Hematopoietic multipotent progenitor cell treated with erythropoietin and hydrocortisone succinate and interleukin-3 and kit ligand, for 4 days (in vitro differentiated cells): ENCODE results near the gene SULT1C4.
"Not testable (repeated sequence)": the region's sequence is repeated elsewhere in the genome, so short reads cannot be mapped to it uniquely, and the experiment has no call there.

Source experiments
- DNase-seq: peaks from one replicate; pipeline ENCODE4 v3.0.0-alpha.2; 2015

The SULT1C4 gene

GRCh38 chr2:108377815-108378630, at the start of gene SULT1C4:
SULT1C4 (plus strand) TSS chr2:108377954; CDS start chr2:108378338, 384 bp downstream.
- DNase-seq = peak; percentile 59

GRCh38 chr2:108329771-108330170, 48.0 kb upstream of the SULT1C4 start:
- no peak for DNase-seq

GRCh38 chr2:108330979-108331378, 46.8 kb upstream of the SULT1C4 start:
- DNase-seq = no peak

GRCh38 chr2:108345951-108346350, 31.8 kb upstream of the SULT1C4 start:
- peak; percentile 58 for DNase-seq

- peak; percentile 22 for DNase-seq
Observed at GRCh38 chr2:108346827-108347226, 30.9 kb upstream of the SULT1C4 start.

GRCh38 chr2:108347786-108348185, 30.0 kb upstream of the SULT1C4 start:
- DNase-seq = no peak

- DNase-seq = peak; percentile 29
Observed at GRCh38 chr2:108348816-108349570, 28.8 kb upstream of the SULT1C4 start.

- no peak for DNase-seq
Observed at GRCh38 chr2:108349571-108349928, 28.2 kb upstream of the SULT1C4 start.

- peak; percentile 83 for DNase-seq
Observed at GRCh38 chr2:108351889-108352288, 25.9 kb upstream of the SULT1C4 start.

- DNase-seq = peak; percentile 32
Observed at GRCh38 chr2:108354136-108354535, 23.6 kb upstream of the SULT1C4 start.

GRCh38 chr2:108355906-108356734, 21.6 kb upstream of the SULT1C4 start:
- DNase-seq = no peak

- not testable (repeated sequence) for DNase-seq
Observed at GRCh38 chr2:108359336-108359735, 18.4 kb upstream of the SULT1C4 start.

- DNase-seq = no peak
Observed at GRCh38 chr2:108360776-108361468, 16.8 kb upstream of the SULT1C4 start.

- peak; percentile 45 for DNase-seq
Observed at GRCh38 chr2:108363024-108363907, 14.5 kb upstream of the SULT1C4 start.

- DNase-seq = no peak
Observed at GRCh38 chr2:108363908-108364225, 13.9 kb upstream of the SULT1C4 start.

- no peak for DNase-seq
Observed at GRCh38 chr2:108364676-108365297, 13.0 kb upstream of the SULT1C4 start.

- DNase-seq = no peak
Observed at GRCh38 chr2:108365656-108366055, 12.1 kb upstream of the SULT1C4 start.

- DNase-seq = no peak
Observed at GRCh38 chr2:108367014-108367413, 10.7 kb upstream of the SULT1C4 start.

GRCh38 chr2:108367561-108368175, 10.1 kb upstream of the SULT1C4 start:
- no peak for DNase-seq

- no peak for DNase-seq
Observed at GRCh38 chr2:108369153-108369552, 8.6 kb upstream of the SULT1C4 start.

- no peak for DNase-seq
Observed at GRCh38 chr2:108370080-108370479, 7.7 kb upstream of the SULT1C4 start.
